Endothelial cell of umbilical vein (primary cell): ENCODE results near the gene FYTTD1.

Experiments used
- EZH2 ChIP-seq: IDR thresholded peaks from 2 replicates; pipeline ENCODE4 v1.6.1; 2012; ENCODE audit warnings: borderline replicate concordance, low read depth, mild to moderate bottlenecking, moderate library complexity, low read length, inconsistent platforms; ENCODE audit not compliant: severe bottlenecking
- POLR2A ChIP-seq: IDR thresholded peaks from 2 replicates; pipeline ENCODE4 v1.6.1; 2012; ENCODE audit warnings: low read depth, mild to moderate bottlenecking, control low read depth, low read length

DNA sequence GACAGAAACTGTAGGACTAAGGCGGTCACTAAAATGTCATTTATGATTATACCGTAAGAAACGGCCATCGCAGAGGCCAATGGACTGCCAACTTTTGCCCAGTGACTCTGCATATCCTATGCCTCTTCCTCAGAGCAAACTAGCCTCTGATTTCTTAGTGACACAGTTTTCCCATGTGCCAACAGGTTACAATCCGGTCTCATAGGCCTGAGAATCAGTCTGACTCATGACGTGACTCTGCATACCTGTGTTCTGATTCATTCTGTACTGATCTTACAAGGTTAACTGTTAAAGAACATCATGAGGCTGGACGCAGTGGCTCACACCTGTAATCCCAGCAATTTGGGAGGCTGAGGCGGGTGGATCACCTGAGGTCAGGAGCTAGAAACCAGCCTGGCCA, 30.8 kb upstream of the FYTTD1 start:
- TF ChIP-seq EZH2: no peak
- no peak for TF ChIP-seq POLR2A
